Mesenchymal stem cell (in vitro differentiated cells and primary cell): ENCODE measurements around the gene ARRDC1.

Source experiments
- DNase-seq: peaks from one replicate; pipeline ENCODE4 v3.0.0-alpha.2; 2013
- H2AFZ ChIP-seq: one replicate; pipeline ENCODE4 v1.6.1; 2013; ENCODE audit warnings: low read depth, mild to moderate bottlenecking, control low read depth, inconsistent platforms, low read length, moderate library complexity
- H2AK5ac ChIP-seq: 2 replicates; pipeline ENCODE4 v1.6.1; 2013; ENCODE audit warnings: low read length, moderate library complexity, mild to moderate bottlenecking, inconsistent platforms; ENCODE audit not compliant: severe bottlenecking
- H2BK120ac ChIP-seq: one replicate; pipeline ENCODE4 v1.6.1; 2013; ENCODE audit warnings: low read depth, mild to moderate bottlenecking, inconsistent platforms, low read length, moderate library complexity
- H2BK12ac ChIP-seq, 2 experiments: one replicate each; pipeline ENCODE4 v1.6.1; 2013; ENCODE audit warnings: inconsistent platforms in 2 of 2, low read length in 2 of 2, mild to moderate bottlenecking in 2 of 2, moderate library complexity in 2 of 2, control low read depth in 1 of 2
- H2BK15ac ChIP-seq: one replicate; pipeline ENCODE4 v1.6.1; 2013; ENCODE audit warnings: mild to moderate bottlenecking, low read depth, inconsistent platforms; ENCODE audit not compliant: poor library complexity, severe bottlenecking
- H2BK5ac ChIP-seq: 2 replicates; pipeline ENCODE4 v1.6.1; 2013; ENCODE audit warnings: low read depth, mild to moderate bottlenecking, low read length, control low read depth, inconsistent platforms; ENCODE audit not compliant: poor library complexity, severe bottlenecking
- H3K14ac ChIP-seq, 2 experiments: one replicate each; pipeline ENCODE4 v1.6.1; 2013; ENCODE audit warnings: inconsistent platforms in 2 of 2, low read length in 2 of 2, control low read depth in 1 of 2, mild to moderate bottlenecking in 1 of 2, moderate library complexity in 1 of 2
- H3K18ac ChIP-seq, 2 experiments: one replicate each; pipeline ENCODE4 v1.6.1; 2013; ENCODE audit warnings: inconsistent platforms in 2 of 2, low read length in 2 of 2, control low read depth in 1 of 2, low read depth in 1 of 2, mild to moderate bottlenecking in 1 of 2
- H3K23ac ChIP-seq, 2 experiments: one replicate each; pipeline ENCODE4 v1.6.1; 2013; ENCODE audit warnings: inconsistent platforms in 2 of 2, low read length in 2 of 2, mild to moderate bottlenecking in 2 of 2, moderate library complexity in 2 of 2, control low read depth in 1 of 2
- H3K27ac ChIP-seq: 2 replicates; pipeline ENCODE4 v1.5.1; 2013; ENCODE audit warnings: mild to moderate bottlenecking, moderate library complexity, low read length, control low read depth, inconsistent platforms; ENCODE audit not compliant: poor library complexity, severe bottlenecking
- H3K27me3 ChIP-seq, 2 experiments: 2 replicates each; pipeline versions ENCODE4 v1.6.1 to v1.7.0; 2013; ENCODE audit warnings: low read length in 2 of 2, mild to moderate bottlenecking in 2 of 2, moderate library complexity in 2 of 2, control low read depth in 1 of 2, inconsistent platforms in 1 of 2; ENCODE audit not compliant: control insufficient read depth in 1 of 2, insufficient read depth in 1 of 2
- H3K36me3 ChIP-seq, 2 experiments: 2 replicates each; pipeline versions ENCODE4 v1.6.1 to v1.7.0; 2013; ENCODE audit warnings: low read length in 2 of 2, control low read depth in 1 of 2, inconsistent platforms in 1 of 2, low read depth in 1 of 2, mild to moderate bottlenecking in 1 of 2; ENCODE audit not compliant: insufficient read depth in 2 of 2, control insufficient read depth in 1 of 2
- H3K4ac ChIP-seq, 2 experiments: one replicate each; pipeline ENCODE4 v1.6.1; 2013; ENCODE audit warnings: inconsistent platforms in 2 of 2, low read length in 2 of 2, mild to moderate bottlenecking in 2 of 2, moderate library complexity in 2 of 2, control low read depth in 1 of 2, low read depth in 1 of 2
- H3K4me1 ChIP-seq: 2 replicates; pipeline ENCODE4 v1.6.1; 2013; ENCODE audit warnings: low read depth, low read length, control low read depth; ENCODE audit not compliant: control insufficient read depth, insufficient read depth
- H3K4me2 ChIP-seq: 2 replicates; pipeline ENCODE4 v1.6.1; 2013; ENCODE audit warnings: low read length, mild to moderate bottlenecking, inconsistent platforms; ENCODE audit not compliant: poor library complexity, severe bottlenecking
- H3K4me3 ChIP-seq, 2 experiments: 2 replicates each; pipeline versions ENCODE4 v1.5.1 to v1.7.0; 2013; ENCODE audit warnings: low read length in 2 of 2, mild to moderate bottlenecking in 2 of 2, control low read depth in 1 of 2, low read depth in 1 of 2; ENCODE audit not compliant: insufficient read depth in 1 of 2
- H3K79me1 ChIP-seq: replicated peaks from 2 replicates; pipeline ENCODE4 v1.6.1; 2013; ENCODE audit warnings: mild to moderate bottlenecking, control low read depth, low read length, inconsistent platforms; ENCODE audit not compliant: poor library complexity, severe bottlenecking
- H3K9ac ChIP-seq: 2 replicates; pipeline ENCODE4 v1.7.0; 2013; ENCODE audit warnings: mild to moderate bottlenecking, low read length, moderate library complexity
- H3K9me3 ChIP-seq: 2 replicates; pipeline ENCODE4 v1.7.0; 2013; ENCODE audit warnings: mild to moderate bottlenecking, low read length; ENCODE audit not compliant: control insufficient read depth
- H4K8ac ChIP-seq: one replicate; pipeline ENCODE4 v1.6.1; 2013; ENCODE audit warnings: inconsistent platforms, mild to moderate bottlenecking, low read length, moderate library complexity
- H4K91ac ChIP-seq: one replicate; pipeline ENCODE4 v1.6.1; 2013; ENCODE audit warnings: mild to moderate bottlenecking, low read length, inconsistent platforms
- WGBS: methylation state at CpG from one replicate; pipeline ENCODE4 v1.1.7; 2013; ENCODE audit warnings: mixed read lengths; 5-methylcytosine and 5-hydroxymethylcytosine counted together

Gene ARRDC1

DNA sequence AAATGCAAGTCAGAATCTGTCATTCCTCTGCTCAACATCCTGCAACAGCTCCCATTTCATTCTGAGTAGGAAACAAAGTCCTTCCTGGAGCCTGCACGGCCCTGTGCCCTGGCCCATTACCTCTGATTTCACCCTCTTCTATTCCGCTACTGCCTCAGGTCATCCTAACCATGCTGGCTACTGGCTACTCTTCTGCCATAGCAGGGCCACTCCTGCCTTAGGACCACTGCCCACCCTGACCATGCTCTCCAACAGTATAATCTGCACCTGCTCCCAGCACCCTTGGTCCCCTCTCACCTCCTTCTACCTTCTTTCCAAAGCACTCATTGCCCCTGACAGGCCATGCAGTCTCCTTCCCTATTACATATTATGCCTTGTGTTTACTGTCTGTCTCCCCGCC, 34.9 kb upstream of the ARRDC1 start:
- Histone ChIP-seq H3K27me3 (no peaks in the 10 kb centered on the region), H3K4me2 (no peak overlapping the region), H2BK120ac (no peak overlapping the region), H3K4ac (no peak overlapping the region), H3K14ac (no peak overlapping the region), H3K27ac (no peak overlapping the region), H3K18ac (no peak overlapping the region), H3K9me3 (no peaks in the 10 kb centered on the region), H3K36me3 (peaks cover 47 to 55% of the 10 kb centered on the region in 2 experiments), H3K79me1 (peaks cover 44% of the 10 kb centered on the region), H4K8ac (no peak overlapping the region), H4K91ac (no peak overlapping the region), H2AFZ (no peak overlapping the region), H2BK12ac (no peak overlapping the region), H3K4me1 (peaks cover 1% of the 10 kb centered on the region), H3K23ac (no peak overlapping the region), H3K4me3 (no peak overlapping the region), H2BK5ac (no peak overlapping the region), H2AK5ac (no peak overlapping the region), H2BK15ac (no peak overlapping the region), H3K9ac (no peak overlapping the region)
- WGBS: 97% methylated on average over 3 of the region's 3 CpGs
- no peak for DNase-seq

DNA sequence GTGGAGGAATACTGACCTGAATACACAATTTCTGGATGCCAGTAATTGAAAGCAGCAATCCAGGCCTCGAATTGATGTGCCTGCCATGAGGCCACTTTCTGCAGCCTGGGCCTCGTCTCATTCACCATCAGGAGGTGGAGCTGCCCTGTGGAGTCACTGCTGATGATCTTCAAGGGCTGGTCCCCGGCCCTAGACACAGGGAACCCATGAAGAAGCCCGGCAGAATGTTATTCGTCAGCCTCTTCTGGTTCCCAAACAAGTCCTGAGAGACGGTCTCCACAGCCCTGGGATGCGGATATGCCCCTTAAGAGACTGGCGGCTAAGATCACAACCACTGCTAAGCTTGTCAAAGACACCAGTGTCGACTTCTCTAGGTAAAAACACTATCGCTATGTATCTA, 31.3 kb upstream of the ARRDC1 start:
- H2BK5ac ChIP-seq: no peak overlapping the region
- H3K9ac ChIP-seq: no peak overlapping the region
- H4K91ac ChIP-seq: no peak overlapping the region
- H3K9me3 ChIP-seq: no peaks in the 10 kb centered on the region
- H2AK5ac ChIP-seq: no peak overlapping the region
- no peak overlapping the region for H3K27ac ChIP-seq
- H4K8ac ChIP-seq: no peak overlapping the region
- H3K18ac ChIP-seq: no peak overlapping the region
- DNase-seq: no peak
- no peaks in the 10 kb centered on the region for H3K27me3 ChIP-seq
- H2BK12ac ChIP-seq: no peak overlapping the region
- H3K4me3 ChIP-seq: no peak overlapping the region
- WGBS: 94% methylated on average over 10 of the region's 10 CpGs
- no peak overlapping the region for H3K4ac ChIP-seq
- H3K14ac ChIP-seq: no peak overlapping the region
- H3K23ac ChIP-seq: no peak overlapping the region
- H2BK120ac ChIP-seq: no peak overlapping the region
- peaks cover 13% of the 10 kb centered on the region for H3K4me1 ChIP-seq
- no peak overlapping the region for H2BK15ac ChIP-seq
- H3K36me3 ChIP-seq: peaks cover 50 to 55% of the 10 kb centered on the region in 2 experiments
- H3K4me2 ChIP-seq: no peak overlapping the region
- no peak overlapping the region for H2AFZ ChIP-seq
- H3K79me1 ChIP-seq: peaks cover 45% of the 10 kb centered on the region

DNA sequence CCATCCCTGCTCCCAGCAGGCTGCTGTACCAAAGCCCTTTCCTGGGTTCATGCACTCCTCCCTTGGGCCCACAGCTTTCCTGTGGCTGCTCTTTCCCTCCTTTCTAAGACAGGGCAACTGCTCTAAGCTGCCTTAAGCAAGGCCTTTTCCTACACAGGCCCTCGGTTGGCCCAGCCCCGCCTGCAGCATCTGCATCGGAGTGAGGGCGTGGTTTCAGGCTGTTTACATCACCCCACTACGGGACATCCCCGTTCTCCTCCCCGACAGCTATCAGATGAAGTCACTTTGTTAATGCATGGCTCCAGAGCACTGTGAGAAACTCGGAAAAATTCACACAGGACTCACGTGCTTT, 30.1 kb upstream of the ARRDC1 start:
- H3K4me2 ChIP-seq: no peak overlapping the region
- H3K23ac ChIP-seq: no peak overlapping the region
- H3K9ac ChIP-seq: peak overlapping the region; percentile 38
- H3K9me3 ChIP-seq: no peaks in the 10 kb centered on the region
- H3K27ac ChIP-seq: no peak overlapping the region
- H2BK120ac ChIP-seq: no peak overlapping the region
- H2BK5ac ChIP-seq: no peak overlapping the region
- no peak overlapping the region for H2AFZ ChIP-seq
- H3K14ac ChIP-seq: no peak overlapping the region
- no peaks in the 10 kb centered on the region for H3K27me3 ChIP-seq
- no peak overlapping the region for H4K8ac ChIP-seq
- H3K4ac ChIP-seq: no peak overlapping the region
- no peak overlapping the region for H3K4me3 ChIP-seq
- H3K4me1 ChIP-seq: peaks cover 21% of the 10 kb centered on the region
- peaks cover 36% of the 10 kb centered on the region for H3K79me1 ChIP-seq
- no peak overlapping the region for H2BK15ac ChIP-seq
- DNase-seq: no peak
- 92% methylated on average over 9 of the region's 9 CpGs for WGBS
- H3K18ac ChIP-seq: no peak overlapping the region
- H2AK5ac ChIP-seq: no peak overlapping the region
- no peak overlapping the region for H4K91ac ChIP-seq
- peaks cover 50 to 51% of the 10 kb centered on the region in 2 experiments for H3K36me3 ChIP-seq
- no peak overlapping the region for H2BK12ac ChIP-seq

- H3K9ac ChIP-seq: peak overlapping the region; percentile 38
- no peak overlapping the region for H3K27ac ChIP-seq
- H3K14ac ChIP-seq: no peak overlapping the region
- no peak overlapping the region for H2BK12ac ChIP-seq
- no peak overlapping the region for H2BK15ac ChIP-seq
- H3K18ac ChIP-seq: no peak overlapping the region
- H2AFZ ChIP-seq: no peak overlapping the region
- H3K4ac ChIP-seq: no peak overlapping the region
- no peak overlapping the region for H3K4me2 ChIP-seq
- peaks cover 25% of the 10 kb centered on the region for H3K4me1 ChIP-seq
- no peaks in the 10 kb centered on the region for H3K27me3 ChIP-seq
- no peaks in the 10 kb centered on the region for H3K9me3 ChIP-seq
- no peak overlapping the region for H3K4me3 ChIP-seq
- no peak overlapping the region for H2AK5ac ChIP-seq
- 95% methylated on average over 12 of the region's 12 CpGs for WGBS
- H3K23ac ChIP-seq: peak overlapping the region in 1 of 2 experiments; percentile 14
- H2BK5ac ChIP-seq: no peak overlapping the region
- DNase-seq: no peak
- H4K8ac ChIP-seq: no peak overlapping the region
- H2BK120ac ChIP-seq: no peak overlapping the region
- H3K79me1 ChIP-seq: peaks cover 34% of the 10 kb centered on the region
- H4K91ac ChIP-seq: no peak overlapping the region
- H3K36me3 ChIP-seq: peaks cover 50 to 51% of the 10 kb centered on the region in 2 experiments
These were observed 29.6 kb upstream of the ARRDC1 start for GRCh38 chr9:137575716-137576411.
